Gastrocnemius medialis (tissue), 4 donors: ENCODE data around the gene CBX5.

ENCODE experiments used
- POLR2A ChIP-seq, 2 donors: fragments of 450-650 bp; IDR thresholded peaks; one replicate each; pipeline ENCODE4 v1.6.1; 2017; ENCODE audit warnings: antibody characterized with exemption in 2 of 2, mild to moderate bottlenecking in 2 of 2, moderate library complexity in 2 of 2
- TF ChIP-seq, protein P1 (sequence below), 5 experiments: fragments of 450-650 bp in 3 of 5; fragments of 200-600 bp in 2 of 5; sonication (generic) in 2 of 5; IDR thresholded peaks in 4 of 5; conservative IDR thresholded peaks in 1 of 5; 1 replicate in 4 of 5; 2 replicates in 1 of 5; pipeline ENCODE4 v1.5.1; 2016 to 2019; ENCODE audit warnings: antibody characterized with exemption in 5 of 5, mild to moderate bottlenecking in 3 of 5, moderate library complexity in 3 of 5

DNA sequence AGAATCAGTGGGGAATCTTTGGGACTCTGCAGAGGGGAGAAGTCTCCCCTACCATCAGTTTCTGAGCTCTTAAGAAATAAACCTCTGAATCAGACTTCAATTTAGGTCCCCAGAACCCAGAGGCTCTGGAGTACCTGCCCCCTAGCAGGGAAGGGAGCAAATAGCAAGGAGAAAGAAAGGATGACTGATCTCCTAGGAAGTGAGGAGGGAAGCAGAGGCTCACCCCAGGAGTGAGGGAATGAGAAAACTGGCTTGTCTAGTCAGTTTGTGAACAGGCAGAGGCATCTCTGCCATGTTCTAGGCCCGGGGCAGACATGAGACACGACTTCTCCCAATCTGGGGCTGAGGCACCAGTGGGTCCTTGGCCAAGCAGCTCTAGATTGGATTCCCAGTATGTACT, 66.8 kb downstream of the CBX5 start:
- TF ChIP-seq, protein P1, sequence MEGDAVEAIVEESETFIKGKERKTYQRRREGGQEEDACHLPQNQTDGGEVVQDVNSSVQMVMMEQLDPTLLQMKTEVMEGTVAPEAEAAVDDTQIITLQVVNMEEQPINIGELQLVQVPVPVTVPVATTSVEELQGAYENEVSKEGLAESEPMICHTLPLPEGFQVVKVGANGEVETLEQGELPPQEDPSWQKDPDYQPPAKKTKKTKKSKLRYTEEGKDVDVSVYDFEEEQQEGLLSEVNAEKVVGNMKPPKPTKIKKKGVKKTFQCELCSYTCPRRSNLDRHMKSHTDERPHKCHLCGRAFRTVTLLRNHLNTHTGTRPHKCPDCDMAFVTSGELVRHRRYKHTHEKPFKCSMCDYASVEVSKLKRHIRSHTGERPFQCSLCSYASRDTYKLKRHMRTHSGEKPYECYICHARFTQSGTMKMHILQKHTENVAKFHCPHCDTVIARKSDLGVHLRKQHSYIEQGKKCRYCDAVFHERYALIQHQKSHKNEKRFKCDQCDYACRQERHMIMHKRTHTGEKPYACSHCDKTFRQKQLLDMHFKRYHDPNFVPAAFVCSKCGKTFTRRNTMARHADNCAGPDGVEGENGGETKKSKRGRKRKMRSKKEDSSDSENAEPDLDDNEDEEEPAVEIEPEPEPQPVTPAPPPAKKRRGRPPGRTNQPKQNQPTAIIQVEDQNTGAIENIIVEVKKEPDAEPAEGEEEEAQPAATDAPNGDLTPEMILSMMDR (IDR thresholded peaks at IDR 0.05 in 4 of 5, conservative IDR thresholded peaks at IDR 0.05 in 1 of 5): no peak
- TF ChIP-seq POLR2A (IDR thresholded peaks at IDR 0.05): no peak
